Measurements from ENCODE around the gene WNT9A. TPM values are rescaled to one million over a fixed set of nuclear protein-coding genes. Genes with fewer than 3 reads are reported as not detected.

Gene WNT9A
- polyA plus RNA-seq, 1 donor from 2014 or later = 0.57 TPM

GRCh38 chr1:227959325-227959860 lies 11.7 kb upstream of the WNT9A start:
- H3K9ac ChIP-seq (ENCODE audit: low read length) = no peak overlapping the region
- H4K20me1 ChIP-seq (ENCODE audit: insufficient read depth) = no peaks in the 10 kb centered on the region
- no peak overlapping the region for H2AFZ ChIP-seq (ENCODE audit: low read depth, low read length)
- TF ChIP-seq MXI1 (conservative IDR thresholded peaks at IDR 0.05; ENCODE audit: poor library complexity, severe bottlenecking) (no peak), EP300 (conservative IDR thresholded peaks at IDR 0.05; ENCODE audit: poor library complexity, severe bottlenecking) (no peak), EZH2 (IDR thresholded peaks at IDR 0.05; ENCODE audit: borderline replicate concordance, insufficient read depth, low read length, poor library complexity, severe bottlenecking) (no peak), TAF1 (IDR thresholded peaks at IDR 0.05; ENCODE audit: low read depth) (no peak), RAD21 (conservative IDR thresholded peaks at IDR 0.05) (no peak), REST (IDR thresholded peaks at IDR 0.05; ENCODE audit: borderline replicate concordance) (no peak), SMC3 (conservative IDR thresholded peaks at IDR 0.05; ENCODE audit: poor library complexity) (no peak), POLR2AphosphoS5 (IDR thresholded peaks at IDR 0.05) (no peak), CTCF (IDR thresholded peaks at IDR 0.05; ENCODE audit: poor library complexity, severe bottlenecking) (no peak)
- no peaks in the 10 kb centered on the region for H3K27me3 ChIP-seq (ENCODE audit: insufficient read depth, low read depth, low read length)
- no peaks in the 10 kb centered on the region for H3K9me2 ChIP-seq (ENCODE audit: insufficient read depth, low read length)
- H3K27ac ChIP-seq (ENCODE audit: low read length) = no peak overlapping the region
- H3K36me3 ChIP-seq (ENCODE audit: insufficient read depth, low read length) = no peaks in the 10 kb centered on the region
- H3K9me3 ChIP-seq (ENCODE audit: low read length) = peaks cover 4% of the 10 kb centered on the region
- H3K79me2 ChIP-seq (replicated peaks; ENCODE audit: insufficient read depth, low read length) = no peaks in the 10 kb centered on the region
- H3F3A ChIP-seq (ENCODE audit: insufficient read depth, low read length, poor library complexity, severe bottlenecking) = no peaks in the 10 kb centered on the region
- H3K4me3 ChIP-seq (ENCODE audit: low read length) = no peak overlapping the region
- H3K4me2 ChIP-seq (ENCODE audit: low read length) = no peak overlapping the region

- Histone ChIP-seq H3K9ac (ENCODE audit: low read length) (no peak overlapping the region), H3K9me3 (ENCODE audit: low read length) (peaks cover 6% of the 10 kb centered on the region), H3K27ac (ENCODE audit: low read length) (no peak overlapping the region), H3F3A (ENCODE audit: insufficient read depth, low read length, poor library complexity, severe bottlenecking) (no peaks in the 10 kb centered on the region), H3K36me3 (ENCODE audit: insufficient read depth, low read length) (no peaks in the 10 kb centered on the region), H4K20me1 (ENCODE audit: insufficient read depth) (no peaks in the 10 kb centered on the region), H3K4me2 (ENCODE audit: low read length) (no peak overlapping the region), H3K27me3 (ENCODE audit: insufficient read depth, low read depth, low read length) (no peaks in the 10 kb centered on the region), H3K9me2 (ENCODE audit: insufficient read depth, low read length) (no peaks in the 10 kb centered on the region), H2AFZ (ENCODE audit: low read depth, low read length) (no peak overlapping the region), H3K4me3 (ENCODE audit: low read length) (no peak overlapping the region), H3K79me2 (replicated peaks; ENCODE audit: insufficient read depth, low read length) (no peaks in the 10 kb centered on the region)
- TF ChIP-seq TAF1 (IDR thresholded peaks at IDR 0.05; ENCODE audit: low read depth) (no peak), CTCF (IDR thresholded peaks at IDR 0.05; ENCODE audit: poor library complexity, severe bottlenecking) (no peak), REST (IDR thresholded peaks at IDR 0.05; ENCODE audit: borderline replicate concordance) (no peak), SMC3 (conservative IDR thresholded peaks at IDR 0.05; ENCODE audit: poor library complexity) (no peak), EZH2 (IDR thresholded peaks at IDR 0.05; ENCODE audit: borderline replicate concordance, insufficient read depth, low read length, poor library complexity, severe bottlenecking) (no peak), EP300 (conservative IDR thresholded peaks at IDR 0.05; ENCODE audit: poor library complexity, severe bottlenecking) (no peak), MXI1 (conservative IDR thresholded peaks at IDR 0.05; ENCODE audit: poor library complexity, severe bottlenecking) (no peak), RAD21 (conservative IDR thresholded peaks at IDR 0.05) (no peak), POLR2AphosphoS5 (IDR thresholded peaks at IDR 0.05) (no peak)
Measured at GRCh38 chr1:227958617-227959324, 11.0 kb upstream of the WNT9A start.

Data from neural cell (in vitro differentiated cells).